Smooth muscle cell (in vitro differentiated cells): ENCODE results near the gene DNAJC27. TPM values are rescaled to one million over a fixed set of nuclear protein-coding genes. Genes with fewer than 3 reads are reported as not detected.

Source experiments
- DNase-seq: peaks from one replicate; lab custom pipeline; 2025; ENCODE audit not compliant: unreplicated experiment; lab: John Stamatoyannopoulos, UW
- H2AFZ ChIP-seq: fragments of 200-600 bp; sonication (generic); 2 replicates; pipeline ENCODE4 v1.6.0; 2016; ENCODE audit warnings: antibody characterized with exemption, low read depth, mild to moderate bottlenecking
- H3F3A ChIP-seq: fragments of 200-600 bp; sonication (generic); 2 replicates; pipeline ENCODE4 v1.6.0; 2017; ENCODE audit warnings: antibody characterized with exemption, low read depth
- H3K27ac ChIP-seq: fragments of 200-600 bp; sonication (generic); 2 replicates; pipeline ENCODE4 v1.5.1; 2016; ENCODE audit warnings: low read depth, mild to moderate bottlenecking
- H3K27me3 ChIP-seq: fragments of 200-600 bp; sonication (generic); 2 replicates; pipeline ENCODE4 v1.6.1; 2016; ENCODE audit warnings: low read depth, mild to moderate bottlenecking
- H3K36me3 ChIP-seq: fragments of 200-600 bp; sonication (generic); 2 replicates; pipeline ENCODE4 v1.5.1; 2016; ENCODE audit warnings: low read depth
- H3K4me1 ChIP-seq: fragments of 200-600 bp; sonication (generic); 2 replicates; pipeline ENCODE4 v1.5.1; 2016; ENCODE audit warnings: low read depth
- H3K4me2 ChIP-seq: fragments of 200-600 bp; sonication (generic); 2 replicates; pipeline ENCODE4 v1.6.0; 2016; ENCODE audit warnings: mild to moderate bottlenecking
- H3K4me3 ChIP-seq: fragments of 200-600 bp; sonication (generic); 2 replicates; pipeline ENCODE4 v1.5.1; 2016; ENCODE audit warnings: mild to moderate bottlenecking
- H3K79me2 ChIP-seq: fragments of 200-600 bp; sonication (generic); 2 replicates; pipeline ENCODE4 v1.6.0; 2016; ENCODE audit warnings: low read depth, mild to moderate bottlenecking
- H3K9ac ChIP-seq: fragments of 200-600 bp; sonication (generic); 2 replicates; pipeline ENCODE4 v1.6.0; 2016; ENCODE audit warnings: low read depth
- H3K9me3 ChIP-seq: fragments of 200-600 bp; sonication (generic); replicated peaks from 2 replicates; pipeline ENCODE4 v1.5.1; 2016; ENCODE audit warnings: low read depth
- H4K20me1 ChIP-seq: fragments of 200-600 bp; sonication (generic); 2 replicates; pipeline ENCODE4 v1.6.0; 2016; ENCODE audit warnings: low read depth
- CTCF ChIP-seq: fragments of 200-600 bp; sonication (generic); IDR thresholded peaks from 2 replicates; pipeline ENCODE4 v1.5.1; 2017; ENCODE audit warnings: borderline replicate concordance, mild to moderate bottlenecking, antibody characterized with exemption; ENCODE audit not compliant: insufficient read depth, poor library complexity, severe bottlenecking
- WGBS: methylation state at CpG from one replicate; pipeline ENCODE4 v1.1.7; 2016; ENCODE audit warnings: low lambda C conversion rate; 5-methylcytosine and 5-hydroxymethylcytosine counted together
- polyA plus RNA-seq: library from polyadenylated mRNA; unstranded; fragments of >200 nt; fragmentation: Nextera tagmentation; extraction: Ambion mirVana; gene quantifications from 2 replicates; pipeline ENCODE4 v1.2.1, GENCODE V29; 2016
- total RNA-seq: library from RNA; depleted of rRNA; stranded (reverse); fragments of >200 nt; gene quantifications from 2 replicates; pipeline ENCODE4 v1.2.3, GENCODE V29; 2014

Gene DNAJC27
- total and polyA plus RNA-seq, 2 experiments from 2014 or later: 1.4 to 4.4 TPM

GRCh38 chr2:24929230-24929629, 42.5 kb downstream of the DNAJC27 start:
- Histone ChIP-seq H3K79me2 (no peaks in the 10 kb centered on the region), H3K9me3 (no peaks in the 10 kb centered on the region), H2AFZ (no peak overlapping the region), H3K27ac (no peak overlapping the region), H3K4me1 (no peaks in the 10 kb centered on the region), H3K27me3 (no peaks in the 10 kb centered on the region), H3F3A (no peaks in the 10 kb centered on the region), H3K36me3 (no peaks in the 10 kb centered on the region), H3K4me3 (no peak overlapping the region), H3K9ac (no peak overlapping the region), H4K20me1 (no peaks in the 10 kb centered on the region), H3K4me2 (no peak overlapping the region)
- no peak for DNase-seq
- 95% methylated on average over 3 of the region's 3 CpGs for WGBS
- TF ChIP-seq CTCF: no peak

GRCh38 chr2:24928036-24928435, 43.7 kb downstream of the DNAJC27 start:
- Histone ChIP-seq H2AFZ (no peak overlapping the region), H3K27me3 (no peaks in the 10 kb centered on the region), H3K4me2 (no peak overlapping the region), H3K9me3 (no peaks in the 10 kb centered on the region), H3K4me3 (no peak overlapping the region), H4K20me1 (no peaks in the 10 kb centered on the region), H3K9ac (no peak overlapping the region), H3K4me1 (no peaks in the 10 kb centered on the region), H3F3A (no peaks in the 10 kb centered on the region), H3K27ac (no peak overlapping the region), H3K79me2 (no peaks in the 10 kb centered on the region), H3K36me3 (no peaks in the 10 kb centered on the region)
- TF ChIP-seq CTCF: no peak
- no peak for DNase-seq

GRCh38 chr2:24926602-24927252, 45.0 kb downstream of the DNAJC27 start:
- no peak overlapping the region for H3K27ac ChIP-seq
- H3K4me1 ChIP-seq: no peaks in the 10 kb centered on the region
- DNase-seq: no peak
- no peaks in the 10 kb centered on the region for H3K9me3 ChIP-seq
- no peaks in the 10 kb centered on the region for H3F3A ChIP-seq
- no peaks in the 10 kb centered on the region for H3K36me3 ChIP-seq
- H4K20me1 ChIP-seq: no peaks in the 10 kb centered on the region
- no peaks in the 10 kb centered on the region for H3K79me2 ChIP-seq
- no peaks in the 10 kb centered on the region for H3K27me3 ChIP-seq
- no peak for TF ChIP-seq CTCF
- 61% methylated on average over 33 of the region's 33 CpGs for WGBS
- H3K4me2 ChIP-seq: no peak overlapping the region
- peak overlapping the region; percentile 76 for H2AFZ ChIP-seq
- no peak overlapping the region for H3K4me3 ChIP-seq
- no peak overlapping the region for H3K9ac ChIP-seq

GRCh38 chr2:24926220-24926601, 45.5 kb downstream of the DNAJC27 start:
- Histone ChIP-seq H3K9ac (no peak overlapping the region), H3K79me2 (no peaks in the 10 kb centered on the region), H2AFZ (no peak overlapping the region), H3K4me1 (no peaks in the 10 kb centered on the region), H3K4me2 (no peak overlapping the region), H4K20me1 (no peaks in the 10 kb centered on the region), H3K27me3 (no peaks in the 10 kb centered on the region), H3K9me3 (no peaks in the 10 kb centered on the region), H3F3A (no peaks in the 10 kb centered on the region), H3K4me3 (no peak overlapping the region), H3K36me3 (no peaks in the 10 kb centered on the region), H3K27ac (no peak overlapping the region)
- no peak for TF ChIP-seq CTCF
- 97% methylated on average over 13 of the region's 14 CpGs for WGBS
- DNase-seq: no peak
